ENCODE measurements around the gene FSD2. TPM values are rescaled to one million over a fixed set of nuclear protein-coding genes. Genes with fewer than 3 reads are reported as not detected.

FSD2 gene
- total and polyA plus RNA-seq, 2 of the 8 experiments (the other 6 are each of a cell fraction or from before 2014, with no cell fraction given) = 0.02 TPM; not detected in 1

- TF ChIP-seq CHD7 (IDR thresholded peaks at IDR 0.05; ENCODE audit: insufficient replicate concordance, low read length) (no peak), CHD1 (IDR thresholded peaks at IDR 0.05; ENCODE audit: low read depth, low read length) (no peak), NANOG (IDR thresholded peaks at IDR 0.05; ENCODE audit: insufficient read depth, low read depth, low read length, poor library complexity, severe bottlenecking) (no peak), RFX5 (IDR thresholded peaks at IDR 0.05; ENCODE audit: borderline replicate concordance, low read depth, low read length) (no peak)
Observed at GRCh38 chr15:82802497-82802896, 3.4 kb downstream of the FSD2 start (continued).
